GM19468 (cell line): ENCODE data around the gene TGFBR2.

Source experiments
- ATAC-seq: cut with Tn5 transposase; IDR thresholded peaks from one replicate; pipeline ENCODE4 v1.9.1; 2021; ENCODE audit warnings: mild to moderate bottlenecking, moderate library complexity, moderate number of reproducible peaks; ENCODE audit not compliant: unreplicated experiment; ENCODE audit errors: extremely low read depth

TGFBR2 gene

GRCh38 chr3:30648670-30649357 lies 42.4 kb downstream of the TGFBR2 start:
- no peak for ATAC-seq

- peak; percentile 52 for ATAC-seq
Observed at GRCh38 chr3:30649572-30650318, 43.3 kb downstream of the TGFBR2 start.

GRCh38 chr3:30650348-30650995 lies 44.1 kb downstream of the TGFBR2 start:
- ATAC-seq: no peak

DNA sequence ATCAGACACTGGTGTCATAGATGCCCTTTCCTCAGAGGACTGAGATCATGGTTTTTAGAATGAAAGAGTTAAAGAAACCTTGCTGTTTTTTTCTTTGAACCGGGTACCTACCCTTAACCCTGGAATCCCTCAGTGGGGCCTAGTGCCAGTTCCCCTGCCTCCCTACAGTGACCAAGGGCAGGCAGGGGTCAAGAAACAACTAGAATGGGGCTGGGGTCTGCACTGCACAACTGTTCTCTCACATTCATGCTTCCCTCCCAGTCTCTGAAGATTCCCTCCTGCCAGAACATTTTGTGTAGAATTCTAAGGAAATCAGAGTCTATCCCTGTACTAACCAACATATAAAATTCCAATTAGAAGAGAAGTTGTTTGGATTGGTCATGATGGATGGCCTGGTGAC lies 47.9 kb downstream of the TGFBR2 start:
- no peak for ATAC-seq

GRCh38 chr3:30655187-30655812 lies 48.9 kb downstream of the TGFBR2 start:
- peak; percentile 25 for ATAC-seq

GRCh38 chr3:30656624-30657141 lies 50.3 kb downstream of the TGFBR2 start:
- ATAC-seq: no peak

DNA sequence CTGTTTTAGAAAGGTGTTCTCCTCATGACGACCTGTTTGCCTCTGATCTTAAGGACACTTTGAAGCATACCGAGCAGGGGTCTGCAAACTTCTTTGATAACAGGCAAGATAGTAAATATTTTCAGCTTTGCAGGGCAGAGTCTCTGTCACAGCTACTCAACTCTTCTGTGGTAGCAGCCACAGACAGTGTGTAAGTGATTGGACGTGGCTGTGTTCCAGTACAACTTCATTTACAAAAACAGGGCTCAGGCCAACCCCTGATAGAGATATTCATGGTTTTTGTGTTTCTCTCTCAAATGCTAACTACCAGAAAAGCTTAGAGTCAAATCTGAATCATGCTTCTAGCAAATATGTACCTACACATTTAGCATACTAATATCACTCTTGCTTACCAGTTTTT lies 51.5 kb downstream of the TGFBR2 start:
- no peak for ATAC-seq

- peak; percentile 86 for ATAC-seq
Observed at GRCh38 chr3:30658328-30659052, 52.1 kb downstream of the TGFBR2 start.

DNA sequence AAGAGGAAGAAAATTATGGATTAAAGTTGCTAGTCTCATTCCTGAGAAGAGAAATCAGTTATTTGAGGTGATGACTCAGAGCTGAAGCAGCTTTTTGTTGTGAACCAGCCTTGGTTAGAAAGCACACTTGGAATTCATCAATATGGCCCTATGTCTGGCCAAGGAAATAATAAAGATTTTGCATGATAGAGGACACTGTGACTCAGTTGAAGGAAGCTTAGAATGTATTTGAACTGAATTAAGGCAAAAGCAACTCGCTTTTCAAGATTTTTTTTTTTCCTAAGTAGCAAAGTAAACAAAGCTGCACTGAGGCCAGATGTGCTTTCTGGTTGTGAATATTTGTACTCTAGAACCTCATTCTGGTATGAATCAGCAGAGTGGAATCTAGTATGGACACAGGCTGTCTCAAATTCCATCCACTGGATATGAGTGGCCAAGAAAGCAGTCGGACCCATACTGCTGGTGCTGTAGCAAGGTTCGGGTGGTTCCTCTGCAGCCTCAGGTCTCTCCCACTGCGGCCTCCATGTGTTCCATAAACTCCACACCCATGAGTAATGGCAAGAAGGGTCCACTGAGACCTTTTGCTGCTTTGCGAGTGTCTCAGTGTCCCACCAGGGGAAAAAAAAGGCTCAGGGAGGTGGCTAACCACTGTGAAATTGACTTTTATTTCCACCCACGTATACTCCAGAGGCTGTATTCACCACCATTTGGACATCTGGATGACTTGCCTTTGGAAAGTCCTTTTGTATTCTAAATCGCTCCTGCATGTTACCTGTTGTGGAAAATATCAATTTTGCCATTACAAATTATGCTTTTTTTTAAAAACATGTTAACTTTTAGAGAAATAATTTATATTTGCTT lies 53.1 kb downstream of the TGFBR2 start:
- no peak for ATAC-seq

GRCh38 chr3:30660136-30660535 lies 53.7 kb downstream of the TGFBR2 start:
- no peak for ATAC-seq

DNA sequence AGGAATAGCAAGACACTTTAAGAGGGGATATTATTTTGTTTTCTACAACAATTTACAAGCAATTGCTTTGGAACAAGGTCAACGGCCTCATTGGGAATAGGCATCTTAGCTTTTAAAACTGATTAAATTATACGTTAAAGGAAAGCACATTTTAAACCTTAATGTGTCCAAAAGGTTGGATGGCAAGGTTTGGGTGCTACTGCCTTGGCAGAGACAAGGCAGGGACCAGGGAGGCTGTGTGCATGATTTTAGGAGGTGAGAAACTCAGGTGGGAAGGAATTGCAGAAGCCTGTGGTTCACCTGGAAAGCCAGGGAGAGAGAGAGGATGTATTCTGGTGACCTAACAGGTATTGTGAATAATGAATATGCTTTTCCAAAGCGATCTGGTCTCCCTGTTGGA lies 54.3 kb downstream of the TGFBR2 start:
- no peak for ATAC-seq

DNA sequence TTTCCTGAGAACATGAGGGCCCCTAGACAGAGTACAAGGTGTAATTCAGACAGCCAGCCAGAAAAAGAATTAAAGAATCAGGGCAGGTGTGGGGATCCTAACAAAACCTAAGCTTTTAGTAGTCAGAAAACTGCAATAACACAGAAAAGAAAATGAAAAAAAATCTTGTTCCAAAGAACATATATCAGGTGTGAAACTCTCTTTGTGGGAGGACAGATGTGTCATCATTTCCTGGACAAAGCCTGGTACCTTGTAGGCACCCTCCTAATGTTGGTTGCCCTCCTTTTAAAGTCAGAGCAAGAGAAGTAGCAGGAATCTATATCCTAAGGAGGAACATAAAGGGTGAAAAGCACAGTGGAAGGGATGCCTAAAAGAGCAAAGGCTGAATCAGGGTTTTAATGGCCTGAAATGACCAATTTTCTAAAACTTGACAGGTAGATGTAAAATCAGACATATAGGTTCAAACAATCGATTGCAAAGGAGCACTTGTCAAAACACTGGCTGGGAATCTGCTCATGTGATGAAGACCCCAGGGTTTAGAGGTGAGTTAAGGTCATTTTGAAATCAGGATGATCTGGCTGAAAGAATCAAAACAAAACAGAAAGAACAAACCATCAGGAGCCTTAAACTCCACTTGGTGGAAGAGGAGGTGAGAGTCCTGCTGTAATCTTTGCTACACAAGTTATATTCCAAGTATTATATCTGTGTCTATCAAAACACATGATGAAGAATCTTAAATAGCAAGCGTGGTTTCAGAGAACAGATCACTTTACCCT lies 54.9 kb downstream of the TGFBR2 start:
- no peak for ATAC-seq

GRCh38 chr3:30662836-30663235 lies 56.4 kb downstream of the TGFBR2 start:
- no peak for ATAC-seq

GRCh38 chr3:30663533-30664241 lies 57.3 kb downstream of the TGFBR2 start:
- no peak for ATAC-seq

DNA sequence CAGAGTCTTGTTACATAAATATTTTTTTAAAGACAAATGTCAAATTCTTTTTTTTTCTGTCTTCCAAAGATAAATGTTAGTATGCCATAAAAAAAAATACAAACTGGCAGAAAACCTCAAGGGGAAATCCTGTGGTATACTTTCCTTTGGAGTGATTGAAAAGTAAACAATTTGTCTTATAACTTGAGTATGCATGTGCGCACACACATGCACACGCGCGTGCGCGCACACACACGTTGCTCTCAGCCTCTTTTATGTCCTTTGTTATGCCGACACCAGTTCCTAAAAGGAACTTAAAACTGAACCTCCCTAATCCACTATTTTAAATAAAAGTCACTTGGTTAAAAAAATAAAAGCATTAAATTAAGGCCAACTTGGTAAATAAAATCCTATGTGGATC lies 58.1 kb downstream of the TGFBR2 start:
- ATAC-seq: no peak

DNA sequence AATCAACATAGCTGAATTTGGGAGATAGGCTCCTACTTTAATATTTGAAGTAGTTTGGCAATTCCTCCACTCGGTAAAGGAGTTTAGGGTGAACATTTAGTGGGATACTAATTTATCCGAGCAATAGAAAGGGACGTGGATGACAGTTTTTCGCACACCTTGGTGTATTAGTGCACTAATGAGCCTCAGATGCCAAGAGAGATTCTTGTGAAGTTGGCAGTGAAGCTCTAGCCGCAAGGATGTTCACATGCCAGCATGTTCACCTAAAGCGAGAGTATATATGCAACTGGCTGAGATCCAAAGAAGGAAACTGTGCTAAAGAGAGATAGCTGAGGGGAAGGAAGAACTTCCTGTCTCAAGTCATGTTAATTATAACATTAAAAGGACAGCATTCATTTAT lies 58.5 kb downstream of the TGFBR2 start:
- ATAC-seq: no peak

- ATAC-seq: no peak
Observed at GRCh38 chr3:30665539-30665938, 59.1 kb downstream of the TGFBR2 start.
